Stromal cell of bone marrow (primary cell): ENCODE results near the gene P4HA3.
A peak's percentile ranks its signal among the peaks of the same experiment; 100 is the strongest.
"Not testable (repeated sequence)": the region's sequence is repeated elsewhere in the genome, so short reads cannot be mapped to it uniquely, and the experiment has no call there.

Experiments used
- DNase-seq: peaks from one replicate; pipeline ENCODE4 v3.0.0-alpha.2; 2012; ENCODE audit warnings: low read depth

Gene P4HA3

GRCh38 chr11:74311352-74311926 lies at the start of gene P4HA3:
Gene P4HA3, minus strand, starts transcription at chr11:74311640. Its CDS starts 29 bp downstream, at chr11:74311611.
- DNase-seq: no peak

GRCh38 chr11:74357449-74357848 lies 46.0 kb upstream of the P4HA3 start:
- DNase-seq: no peak

GRCh38 chr11:74355626-74356025 lies 44.2 kb upstream of the P4HA3 start:
- no peak for DNase-seq

DNA sequence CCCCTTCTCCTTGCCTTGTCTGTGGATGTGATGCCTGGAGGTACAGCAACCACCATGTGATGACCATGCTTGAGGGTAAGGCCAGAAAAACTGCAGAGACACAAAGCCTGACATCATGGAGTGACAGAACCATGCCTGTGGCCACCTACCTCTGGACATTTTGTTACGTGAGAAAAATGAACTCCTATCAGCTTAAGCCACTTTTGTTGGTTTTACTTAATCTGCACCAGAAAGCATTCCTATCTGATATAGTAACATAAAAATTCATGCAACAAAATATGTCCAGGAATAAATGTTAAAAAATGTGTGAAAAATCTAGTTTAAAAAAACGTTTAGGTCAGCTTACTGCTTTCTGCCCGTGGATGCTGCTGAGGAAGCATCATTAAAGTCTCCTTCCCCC lies 42.6 kb upstream of the P4HA3 start:
- DNase-seq: no peak

- no peak for DNase-seq
Observed at GRCh38 chr11:74347381-74347780, 35.9 kb upstream of the P4HA3 start.

GRCh38 chr11:74345420-74345819 lies 34.0 kb upstream of the P4HA3 start:
- DNase-seq: no peak

DNA sequence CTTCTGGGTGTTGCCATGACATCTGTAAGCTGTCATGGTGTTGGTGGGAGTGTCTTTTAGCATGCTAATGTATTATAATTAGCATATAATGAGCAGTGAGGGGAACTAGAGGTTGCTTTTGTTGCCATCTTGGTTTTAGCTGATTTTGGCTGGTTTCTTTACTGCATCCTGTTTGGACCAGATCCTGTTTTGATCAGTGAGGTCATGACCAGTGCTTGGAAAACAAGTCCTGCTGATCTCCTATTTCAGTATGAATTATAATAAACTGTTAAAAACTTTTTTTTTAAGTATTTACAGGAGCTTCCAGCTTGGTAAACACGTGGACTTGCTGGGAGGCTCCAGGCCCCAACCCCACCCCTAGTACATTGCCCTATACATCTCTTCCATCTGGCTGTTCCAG lies 30.5 kb upstream of the P4HA3 start:
- DNase-seq: no peak

- no peak for DNase-seq
Observed at GRCh38 chr11:74339619-74340018, 28.2 kb upstream of the P4HA3 start.

DNA sequence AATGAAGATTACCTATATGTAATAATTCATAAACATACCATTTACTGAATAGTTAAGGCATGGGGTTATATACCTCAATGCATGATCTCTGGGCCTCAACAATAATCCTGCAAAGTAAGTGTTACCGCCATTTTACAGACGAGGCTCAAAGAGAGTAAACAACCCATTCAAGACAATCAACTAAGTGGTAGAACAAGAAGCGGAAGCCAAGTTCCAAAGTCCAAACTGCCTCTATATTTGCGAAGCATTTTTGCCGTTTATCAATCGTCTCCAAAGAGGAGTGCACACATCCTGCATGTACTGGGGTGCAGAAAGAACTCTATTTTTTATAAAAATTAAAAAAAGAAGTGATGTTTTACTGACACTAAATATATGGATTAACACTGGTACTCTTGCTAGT lies 27.5 kb upstream of the P4HA3 start:
- no peak for DNase-seq

DNA sequence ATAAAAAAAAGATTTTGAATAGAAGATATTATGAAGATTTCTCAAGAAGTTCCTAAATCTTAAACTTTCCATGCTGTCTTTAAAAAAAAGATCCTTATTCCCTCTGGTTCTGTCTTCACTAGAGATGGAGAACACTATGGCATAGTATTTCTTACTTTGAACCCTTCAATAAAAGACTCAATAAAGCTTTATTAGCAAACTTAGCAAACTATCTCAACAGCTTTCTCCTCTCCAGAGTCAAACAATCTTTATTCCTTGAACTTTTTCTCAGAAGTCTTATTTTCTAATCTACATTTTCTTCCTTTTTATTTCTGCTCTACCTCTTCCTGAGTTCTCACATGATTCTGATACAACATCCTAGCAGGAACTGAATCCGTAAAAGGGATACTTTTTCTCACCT lies 21.8 kb upstream of the P4HA3 start:
- DNase-seq: no peak

DNA sequence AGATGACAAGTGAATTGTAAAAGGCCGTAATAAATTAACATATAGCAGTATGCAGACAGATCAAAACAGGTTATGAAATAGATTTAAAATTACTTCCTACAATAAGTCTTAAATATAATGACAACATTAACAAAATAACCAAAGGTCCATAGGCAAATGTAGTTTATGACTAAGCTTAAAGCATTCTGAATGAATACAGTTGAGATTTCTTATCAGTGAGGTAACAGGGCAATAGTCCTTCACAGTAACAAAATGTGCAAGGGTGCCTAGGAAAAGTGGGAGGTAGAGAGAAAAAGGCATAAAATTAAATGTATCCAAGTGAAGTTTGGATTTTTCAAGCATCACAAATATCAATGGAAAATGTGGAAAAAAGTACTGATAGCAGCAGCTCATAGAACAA lies 20.9 kb upstream of the P4HA3 start:
- no peak for DNase-seq

DNA sequence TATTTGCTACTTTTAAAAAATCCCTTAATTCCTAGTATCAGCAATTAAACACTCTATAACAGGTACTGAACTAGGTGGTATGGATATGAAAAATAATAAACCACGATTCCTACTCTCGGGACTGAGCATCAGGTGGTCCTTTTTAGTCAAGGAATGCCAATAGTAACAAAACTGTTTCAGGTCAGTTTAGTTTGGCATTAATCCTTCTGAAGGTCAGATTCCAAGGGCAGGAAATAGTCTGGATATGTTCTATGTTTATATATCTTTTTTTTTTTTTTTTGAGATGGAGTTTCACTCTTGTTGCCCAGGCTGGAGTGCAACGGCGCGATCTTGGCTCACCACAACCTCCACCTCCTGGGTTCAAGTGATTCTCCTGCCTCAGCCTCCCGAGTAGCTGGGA lies 19.6 kb upstream of the P4HA3 start:
- not testable (repeated sequence) for DNase-seq

DNA sequence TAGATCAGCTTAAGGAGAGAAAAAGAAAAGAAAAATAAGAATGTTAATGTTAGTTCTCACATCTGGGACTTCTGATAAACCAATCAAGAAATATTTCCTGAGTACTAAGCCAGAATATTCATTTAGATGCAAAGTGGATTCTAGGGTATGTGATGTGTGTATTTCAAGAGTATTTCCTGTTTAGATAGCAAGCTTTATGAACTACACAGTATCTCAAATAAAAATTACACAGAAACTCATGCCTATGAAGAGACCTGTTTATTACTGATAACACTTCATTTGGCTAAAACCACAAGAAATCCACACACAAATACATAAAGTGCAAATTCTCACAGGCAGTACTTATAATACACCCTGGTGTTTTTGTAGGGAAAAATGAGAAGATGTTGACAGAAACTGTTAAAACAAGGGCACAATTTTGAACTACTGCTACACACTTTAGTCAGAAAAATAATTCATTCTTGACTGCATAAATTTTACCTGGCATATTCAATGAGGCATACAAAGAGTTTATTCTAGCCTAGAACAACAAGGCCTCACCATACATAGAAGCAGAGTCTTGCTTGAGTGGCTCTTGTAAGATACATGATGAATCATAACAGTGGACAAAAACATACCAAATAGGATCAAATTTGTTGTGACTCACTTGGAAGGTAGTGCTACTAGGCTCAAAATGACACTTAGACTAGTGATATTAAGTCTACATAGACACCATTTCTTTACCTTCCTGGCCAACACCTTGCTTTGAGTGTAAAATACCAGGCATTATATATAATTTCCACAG lies 18.8 kb upstream of the P4HA3 start:
- no peak for DNase-seq

GRCh38 chr11:74327076-74327475 lies 15.6 kb upstream of the P4HA3 start:
- DNase-seq: no peak

- DNase-seq: no peak
Observed at GRCh38 chr11:74326665-74327064, 15.2 kb upstream of the P4HA3 start.

- peak; percentile 94 for DNase-seq
Observed at GRCh38 chr11:74325649-74326645, 14.5 kb upstream of the P4HA3 start.

DNA sequence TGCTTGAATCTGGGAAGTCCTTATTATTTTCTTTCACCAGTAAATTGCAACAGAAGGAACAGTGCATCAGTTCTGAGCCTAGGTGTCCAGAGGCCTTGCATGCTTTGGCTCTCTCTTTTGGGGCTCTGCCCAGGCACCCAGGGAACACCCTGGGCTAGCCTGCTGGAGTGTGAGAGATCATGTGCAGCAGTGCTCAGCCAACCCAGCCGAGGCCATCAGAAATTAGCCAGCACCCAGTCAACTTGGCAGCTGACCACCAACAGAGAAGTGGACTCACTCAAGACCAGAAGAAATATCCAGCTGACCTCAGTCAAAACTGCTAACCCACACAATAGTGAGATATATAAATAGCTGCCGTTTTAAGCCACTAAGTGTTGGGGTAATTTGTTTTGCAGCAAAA lies 11.2 kb upstream of the P4HA3 start:
- peak; percentile 83 for DNase-seq

DNA sequence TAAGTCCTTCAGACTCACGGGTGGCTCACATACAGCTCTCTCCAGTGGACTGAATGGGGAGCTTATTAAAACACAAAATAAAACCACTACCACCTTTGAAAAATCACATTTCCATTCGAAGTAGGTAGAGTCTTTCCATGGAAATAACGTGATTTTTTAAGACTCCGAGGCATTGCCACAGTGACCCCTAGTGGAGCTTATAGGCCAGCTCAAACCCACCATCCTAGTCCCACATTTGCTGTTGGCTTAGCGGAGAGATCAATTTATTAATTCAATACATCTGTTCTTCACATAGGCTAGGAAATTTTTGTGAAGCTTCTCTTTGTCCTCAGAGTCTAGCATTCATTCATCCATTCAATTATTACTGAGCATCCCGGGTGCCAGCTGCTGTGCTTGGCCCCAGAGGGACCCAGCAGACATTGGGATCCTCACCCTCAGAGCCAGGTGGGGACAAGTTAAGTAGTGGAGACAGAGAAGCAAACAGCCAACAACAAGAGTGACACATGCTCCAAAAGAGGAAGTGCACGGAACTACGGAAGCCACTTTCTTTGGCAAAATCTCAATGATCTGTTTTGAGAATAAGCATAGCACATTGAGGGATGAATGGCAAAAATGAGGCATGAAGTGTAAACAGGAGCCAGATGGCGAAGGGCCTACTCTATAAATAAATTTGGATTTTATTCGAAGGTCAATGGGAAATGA lies 10.2 kb upstream of the P4HA3 start:
- peak; percentile 89 for DNase-seq

DNA sequence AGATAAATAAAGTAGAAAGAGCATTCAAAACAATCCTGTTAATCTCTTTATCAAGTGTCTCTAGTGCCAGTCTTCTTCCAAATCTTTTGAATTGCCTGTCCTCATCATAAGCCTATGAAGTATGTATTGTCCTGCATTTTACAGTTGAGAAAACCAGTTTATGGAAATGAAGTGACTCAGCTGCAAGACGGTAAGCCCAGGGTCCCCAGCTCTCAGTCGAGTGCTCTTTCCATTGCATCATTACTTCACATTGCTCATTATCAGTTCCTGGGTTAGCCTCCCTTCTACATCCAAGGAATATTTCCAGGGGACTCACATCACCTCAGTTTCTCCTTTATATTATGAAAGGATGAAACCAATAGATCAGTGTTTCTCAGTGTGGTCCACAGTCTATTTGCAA lies 9.1 kb upstream of the P4HA3 start:
- DNase-seq: no peak

DNA sequence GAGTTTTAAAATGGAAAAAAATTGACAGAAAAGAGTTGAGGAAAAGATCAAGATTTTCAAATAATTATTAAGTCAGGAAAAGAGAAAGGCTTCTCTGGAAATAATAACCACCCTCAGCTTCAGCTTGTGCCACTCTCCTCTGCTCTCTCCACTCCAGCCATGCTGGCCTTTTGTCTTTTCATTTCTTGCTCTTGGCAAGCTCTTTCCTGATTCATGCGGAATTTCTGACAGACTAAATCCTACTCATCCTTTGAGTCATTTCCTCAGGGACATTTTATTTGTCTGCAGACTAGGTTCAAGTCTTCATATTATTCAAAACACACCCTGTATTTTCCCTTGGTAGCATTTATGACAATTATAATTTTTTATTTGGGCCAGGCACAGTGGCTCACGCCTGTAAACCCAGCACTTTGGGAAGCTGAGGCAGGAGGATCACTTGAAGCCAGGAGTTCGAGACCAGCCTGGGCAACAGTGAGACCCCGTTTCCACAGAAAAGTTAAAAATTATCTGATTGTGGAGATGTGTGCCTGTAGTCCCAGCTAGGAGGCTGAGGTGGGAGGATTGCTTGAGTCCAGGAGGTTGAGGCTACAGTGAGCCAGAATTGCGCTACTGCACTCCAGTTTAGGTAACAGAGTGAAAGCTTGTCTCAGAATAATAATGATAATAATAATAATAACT lies 7.8 kb upstream of the P4HA3 start:
- peak; percentile 98 for DNase-seq

GRCh38 chr11:74318241-74318932 lies 6.9 kb upstream of the P4HA3 start:
- no peak for DNase-seq
